ENCODE data around the gene FSCN2.

The FSCN2 gene

DNA sequence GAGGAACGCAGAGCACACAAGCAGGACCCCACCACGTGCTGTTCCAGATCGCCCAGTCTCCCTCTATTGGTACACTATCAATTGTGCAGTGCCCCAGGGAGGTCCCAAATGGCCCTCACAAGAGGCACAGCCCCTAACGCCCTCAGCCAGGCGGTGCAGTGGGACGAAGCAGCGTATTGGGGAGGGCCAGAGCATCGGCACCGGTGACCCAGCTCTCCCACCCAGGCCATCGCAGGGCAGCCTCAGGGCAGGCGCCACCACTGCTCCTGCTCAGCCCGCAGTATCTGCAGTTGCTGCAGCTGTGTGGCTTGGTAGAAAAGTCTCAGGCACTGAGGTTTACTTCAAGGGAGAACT is 29.9 kb downstream of the FSCN2 start:
- DNase-seq (ENCODE audit: low read depth) = no peak

DNA sequence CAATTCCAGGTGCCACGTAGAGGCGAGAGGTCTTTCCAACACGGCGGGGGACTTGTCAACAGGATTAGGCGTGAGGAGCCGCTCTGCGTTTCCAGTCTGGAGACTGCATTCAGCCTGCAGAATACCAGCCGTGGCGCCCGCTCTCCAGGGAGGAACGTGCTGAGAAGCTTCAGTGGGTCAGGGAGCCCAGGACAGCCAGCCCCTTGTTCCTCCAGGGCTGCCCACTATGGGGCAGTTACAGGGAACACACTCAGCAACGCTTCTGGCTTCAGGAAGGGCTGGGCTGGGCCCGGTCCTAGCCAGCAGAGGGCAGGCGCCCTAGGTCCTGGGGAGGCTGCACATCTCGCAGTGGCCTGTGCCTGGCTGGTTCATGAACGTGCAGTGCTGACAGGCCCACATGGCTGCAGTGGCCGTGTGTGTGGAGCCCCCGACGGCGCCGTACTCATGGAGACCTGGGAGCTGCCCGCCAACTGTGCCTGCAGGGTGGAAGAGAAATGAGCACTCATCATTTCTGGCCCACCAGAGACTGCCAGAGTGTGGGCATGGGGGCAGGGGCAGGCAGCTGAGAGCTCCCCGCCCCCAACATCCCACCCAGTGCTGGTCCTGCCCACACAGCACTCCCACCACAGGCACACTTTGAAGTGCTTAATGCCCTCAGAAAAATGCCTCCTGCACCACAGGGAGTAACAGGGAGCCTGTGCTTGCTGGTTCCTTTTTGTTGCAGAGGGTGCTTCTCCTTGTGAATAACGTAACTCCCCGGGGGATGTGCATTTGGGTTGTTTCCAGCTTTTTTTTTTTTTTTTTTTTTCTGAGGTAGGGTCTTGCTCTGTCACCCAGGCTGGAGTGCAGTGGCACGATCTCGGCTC is 31.0 kb downstream of the FSCN2 start:
- DNase-seq (ENCODE audit: low read depth) = no peak

DNA sequence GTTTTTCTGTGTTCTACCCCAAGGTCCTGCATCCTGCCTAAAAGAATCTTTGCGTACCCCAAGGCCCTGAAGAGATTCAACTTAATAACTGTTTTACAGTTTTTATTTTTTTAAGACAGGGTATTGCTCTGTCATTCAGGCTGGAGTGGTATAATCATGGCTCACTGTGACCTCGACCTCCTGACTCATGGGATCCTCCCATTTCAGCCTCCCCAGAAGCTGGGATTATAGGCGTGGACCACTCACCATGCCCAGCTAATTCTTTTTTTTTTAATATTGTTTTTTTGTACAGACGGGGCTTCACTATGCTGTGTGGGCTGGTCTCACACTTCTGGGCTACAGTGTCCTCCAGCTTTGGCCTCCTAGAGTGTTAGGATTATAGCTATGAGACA is 33.3 kb downstream of the FSCN2 start:
- no peak for DNase-seq (ENCODE audit: low read depth)

DNA sequence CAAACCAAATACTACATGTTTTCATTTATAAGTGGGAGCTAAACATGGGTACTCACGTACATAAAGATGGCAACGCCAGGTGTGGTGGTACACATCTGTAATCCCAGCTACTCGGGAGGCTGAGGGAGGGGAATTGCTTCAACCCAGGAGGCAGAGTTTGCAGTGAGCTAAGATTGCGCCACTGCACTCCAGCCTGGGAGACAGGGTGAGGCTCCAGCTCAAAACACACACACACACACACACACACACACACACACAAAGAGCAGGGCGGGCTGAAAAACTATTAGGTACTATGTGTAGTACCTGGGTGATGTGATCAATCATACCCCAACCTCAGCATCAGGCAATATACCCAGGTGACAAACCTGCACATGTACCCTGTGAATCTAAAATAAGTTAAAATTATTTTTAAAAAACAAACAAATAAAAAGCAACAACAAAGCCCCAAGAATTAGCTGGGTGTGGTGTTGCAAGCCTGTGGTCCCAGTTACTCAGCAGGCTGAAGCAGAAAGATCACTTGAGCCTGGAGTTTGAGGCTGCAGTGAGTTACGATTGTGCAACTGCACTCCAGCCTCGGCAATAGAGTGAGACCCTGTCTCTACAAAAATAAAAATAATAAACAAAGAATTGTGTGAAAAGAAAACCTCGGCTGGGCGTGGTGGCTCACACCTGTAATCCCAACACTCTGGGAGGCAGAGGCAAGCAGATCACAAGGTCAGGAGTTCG is 35.8 kb downstream of the FSCN2 start:
- DNase-seq (ENCODE audit: low read depth) = no peak

DNA sequence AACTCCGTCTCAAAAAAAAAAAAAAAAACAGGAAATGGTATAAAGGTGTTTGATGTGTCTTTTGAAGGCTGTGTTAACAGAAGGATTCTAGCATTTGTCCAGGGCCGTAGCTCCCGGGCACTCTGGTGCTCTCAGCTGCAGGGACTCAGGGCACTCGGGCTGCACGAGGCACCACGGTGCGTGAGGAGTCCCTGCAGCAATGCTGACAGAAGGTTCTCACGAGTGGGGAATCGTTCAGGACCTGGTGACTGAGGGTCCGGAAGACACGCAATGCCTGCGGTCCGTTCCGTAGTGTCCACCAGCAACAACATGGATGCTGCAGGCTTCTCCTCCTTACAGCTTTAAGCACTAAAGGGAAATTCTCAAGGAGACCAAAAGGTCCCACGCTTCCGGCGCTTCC is 36.6 kb downstream of the FSCN2 start:
- no peak for DNase-seq (ENCODE audit: low read depth)

DNA sequence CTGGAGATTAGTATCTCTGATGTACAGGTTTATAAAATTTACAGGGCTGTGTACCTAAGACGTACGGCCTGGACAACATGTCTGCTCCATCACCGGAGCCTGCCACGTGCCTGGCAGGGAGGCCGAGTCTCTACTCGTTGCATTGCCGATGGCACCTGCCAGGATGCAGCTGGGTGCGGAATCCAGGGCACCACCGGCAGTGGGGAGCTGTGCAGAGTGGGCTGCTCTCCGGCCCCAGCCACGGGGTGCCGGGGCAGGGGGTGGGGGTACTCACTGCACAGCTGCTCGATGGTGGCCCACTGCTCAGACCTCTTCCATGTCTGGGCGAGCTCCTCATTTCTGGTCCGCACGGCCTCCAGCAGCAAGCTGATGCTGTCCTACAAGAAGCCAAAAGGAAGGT is 37.1 kb downstream of the FSCN2 start:
- no peak for DNase-seq (ENCODE audit: low read depth)

DNA sequence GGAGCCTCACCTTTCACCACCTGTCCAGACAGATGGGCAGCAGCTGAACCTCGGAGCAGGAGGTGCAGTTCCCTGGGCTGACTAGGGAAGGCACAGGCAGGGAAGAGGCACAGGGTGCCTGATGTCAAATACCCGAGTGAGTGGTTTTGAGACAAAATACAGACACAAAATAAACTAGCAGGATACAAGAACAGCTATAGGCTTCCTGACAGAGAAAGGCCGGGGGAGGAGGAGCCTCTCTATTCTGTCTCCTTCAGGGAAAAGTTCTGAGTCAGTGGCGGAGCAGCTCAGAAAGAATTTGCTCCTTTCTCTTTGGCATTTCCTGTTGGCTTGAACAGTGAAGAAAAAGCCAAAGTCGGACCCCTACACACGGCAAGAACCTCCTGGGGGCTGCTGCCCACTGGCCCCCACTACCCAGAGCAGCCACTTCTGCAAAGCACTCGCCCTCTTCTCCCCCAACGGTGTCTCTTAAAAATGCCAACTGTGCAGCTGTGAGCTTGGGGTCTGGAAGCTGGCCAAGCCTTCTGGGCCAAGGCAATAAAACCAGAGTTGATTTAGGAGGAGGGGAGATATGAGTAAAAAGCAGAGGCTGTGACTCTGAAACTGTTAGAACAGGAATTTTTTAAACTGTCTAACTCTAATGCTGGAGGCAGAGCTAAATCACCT is 38.4 kb downstream of the FSCN2 start:
- DNase-seq (ENCODE audit: low read depth) = peak; percentile 88

DNA sequence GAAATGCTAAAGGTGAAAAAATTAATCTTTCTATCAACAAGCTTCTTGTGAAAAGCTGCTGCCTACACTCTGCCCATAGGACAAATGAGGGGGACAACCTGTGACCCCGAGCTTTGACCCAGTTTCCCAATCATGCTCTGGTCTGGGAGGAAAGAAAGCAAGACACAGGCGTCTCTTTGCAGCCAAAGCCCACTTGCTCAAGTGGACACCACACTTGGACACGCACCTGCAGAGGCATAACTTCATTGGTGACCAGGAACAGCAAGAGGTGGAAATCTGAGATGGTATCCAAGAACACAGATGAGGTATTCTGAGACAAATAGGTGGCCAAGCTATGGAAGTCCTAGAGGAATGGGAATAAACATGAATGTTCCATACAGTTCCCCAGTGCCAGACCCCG is 39.0 kb downstream of the FSCN2 start:
- no peak for DNase-seq (ENCODE audit: low read depth)

DNA sequence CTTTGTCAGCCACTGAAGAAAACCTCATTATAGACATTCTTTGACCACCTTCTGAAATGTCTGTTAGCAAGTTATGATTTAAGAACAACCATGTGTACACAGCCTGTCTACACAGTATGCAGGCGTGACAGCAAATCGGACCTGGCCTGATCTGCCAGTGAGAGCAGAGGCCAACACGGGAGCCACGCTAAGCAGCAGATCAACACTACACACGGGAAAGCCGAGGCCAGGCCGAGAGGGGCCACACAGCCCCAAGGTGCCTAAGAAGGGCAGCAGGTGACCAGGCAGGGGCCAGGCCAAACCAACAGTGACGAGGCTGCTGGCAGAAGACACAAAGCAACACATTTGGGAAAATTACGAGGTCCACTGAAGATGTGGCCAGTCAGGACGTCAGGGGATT is 40.2 kb downstream of the FSCN2 start:
- DNase-seq (ENCODE audit: low read depth) = no peak

DNA sequence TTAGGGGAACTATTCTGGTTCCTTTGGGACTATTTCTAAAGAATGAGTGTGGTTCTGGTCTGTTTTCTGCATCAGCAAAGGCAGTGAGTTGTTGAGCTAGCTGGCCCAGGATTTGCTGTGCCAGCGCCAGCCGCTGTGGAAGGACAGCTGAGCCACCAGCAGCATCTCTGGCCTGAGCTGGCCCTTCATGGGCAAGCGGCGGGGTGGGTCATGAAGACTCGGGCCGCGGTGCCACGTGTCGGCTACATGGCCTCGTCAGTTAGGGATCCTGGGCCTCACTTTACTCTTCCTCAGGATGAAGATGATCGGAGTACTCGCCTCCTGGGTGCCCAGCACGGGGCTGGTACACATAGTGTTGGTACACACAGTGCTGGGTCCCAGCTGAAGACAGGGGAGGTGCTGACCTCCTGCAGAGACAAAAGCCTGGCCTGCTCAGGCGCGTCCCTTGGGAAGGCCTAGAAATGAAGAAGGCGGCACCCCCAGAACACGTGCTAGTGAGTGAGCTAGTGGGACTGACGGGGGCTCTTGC is 41.9 kb downstream of the FSCN2 start:
- no peak for DNase-seq (ENCODE audit: low read depth)

DNA sequence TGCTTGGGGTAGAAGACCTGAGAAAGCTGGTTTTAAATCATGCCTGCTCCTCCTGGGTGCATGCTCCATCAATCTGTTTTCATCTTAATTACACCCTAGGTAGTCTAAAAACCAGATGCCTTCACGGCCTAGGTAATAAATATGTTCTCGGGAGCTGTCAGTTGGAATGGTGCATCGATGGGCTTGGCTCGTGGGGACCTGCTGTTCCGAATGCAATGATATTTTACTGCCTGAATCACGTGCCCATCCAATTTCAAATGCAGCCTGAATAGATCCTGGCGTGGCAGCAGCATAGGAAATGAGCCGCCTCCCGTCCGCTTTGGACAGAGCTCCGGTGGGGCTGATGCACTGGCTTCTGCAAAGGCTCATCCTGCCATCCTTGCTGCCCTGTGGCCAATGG is 42.8 kb downstream of the FSCN2 start:
- DNase-seq (ENCODE audit: low read depth) = no peak

DNA sequence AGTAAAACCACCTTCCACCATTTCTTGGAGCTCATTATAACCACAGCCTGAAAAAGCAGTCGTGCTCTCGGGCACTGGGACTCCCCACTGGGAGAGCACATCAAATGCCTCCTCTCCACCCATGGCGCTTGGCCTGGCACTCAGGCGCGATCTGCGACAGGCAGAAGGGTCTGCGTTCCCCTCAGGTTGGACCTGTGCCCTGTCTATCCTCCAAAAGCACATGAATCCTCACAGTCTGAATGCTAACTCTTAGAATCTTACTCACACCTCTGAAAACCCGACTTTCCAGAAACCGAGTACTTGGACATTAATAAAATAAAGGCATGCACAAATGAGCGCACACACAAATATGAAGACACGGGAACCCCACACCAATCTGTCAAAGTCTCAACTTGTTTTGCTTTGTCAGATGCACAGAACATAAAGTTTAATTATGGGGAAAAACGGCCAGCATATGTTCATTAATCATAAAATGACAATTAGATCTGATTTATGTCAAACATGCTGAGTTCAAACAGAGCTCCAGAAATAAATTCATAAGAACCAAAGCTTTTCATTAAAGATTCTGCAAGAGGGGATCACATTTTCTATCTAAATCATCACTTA is 44.5 kb downstream of the FSCN2 start:
- DNase-seq (ENCODE audit: low read depth) = no peak

DNA sequence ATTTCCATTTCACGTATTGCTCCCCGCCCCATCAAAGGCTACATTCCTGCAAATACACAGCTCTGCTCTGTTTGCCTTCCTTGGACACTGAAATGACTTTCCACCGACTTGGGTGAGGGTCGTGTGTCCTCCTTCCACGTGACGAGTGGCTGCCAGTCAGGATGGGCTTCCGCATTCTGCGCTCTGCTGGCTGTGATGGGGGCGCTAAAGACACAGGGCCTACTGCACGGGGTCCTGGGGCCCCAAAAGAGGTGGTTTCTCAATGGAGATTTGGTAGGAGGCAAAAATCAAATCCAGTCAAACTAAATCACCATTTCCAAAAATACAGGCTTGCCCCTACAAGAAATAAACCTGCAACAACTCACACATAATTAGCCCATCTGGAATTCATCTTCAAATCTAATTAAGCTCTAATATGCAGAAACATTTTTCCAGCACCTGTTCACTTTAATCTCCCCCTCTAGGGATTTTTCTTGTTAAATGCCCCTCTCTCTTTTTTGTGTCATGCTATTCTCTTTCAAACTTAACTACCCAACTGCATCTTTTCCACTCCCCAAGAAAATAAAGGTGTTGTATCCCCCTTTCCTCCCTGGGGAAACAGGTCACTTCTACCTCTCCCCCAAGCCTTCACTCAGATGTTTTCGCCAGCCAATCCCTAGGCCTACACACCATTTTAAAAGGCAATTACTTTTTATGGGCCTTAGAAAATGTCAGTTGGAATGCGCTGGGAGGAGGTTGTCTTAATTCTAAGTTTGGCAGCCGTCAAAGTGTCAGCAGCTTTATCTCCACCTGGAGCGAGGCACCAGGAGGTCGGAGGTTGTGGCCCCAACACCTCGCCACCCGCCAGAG is 45.8 kb downstream of the FSCN2 start:
- DNase-seq (ENCODE audit: low read depth) = no peak

DNA sequence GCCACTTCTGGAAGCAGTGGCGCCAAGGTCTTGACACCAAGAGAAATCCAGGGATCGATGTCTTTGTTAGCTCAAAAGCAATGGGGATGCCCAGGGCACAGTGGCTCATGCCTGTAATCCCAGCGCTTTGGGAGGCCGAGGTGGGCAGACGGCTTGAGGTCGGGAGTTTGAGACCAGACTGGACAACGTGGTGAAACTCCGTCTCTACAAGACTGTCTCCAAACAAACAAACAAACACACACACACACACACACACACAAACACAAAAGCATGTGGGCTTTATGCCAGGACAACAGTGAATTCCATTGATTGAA is 46.4 kb downstream of the FSCN2 start:
- no peak for DNase-seq (ENCODE audit: low read depth)

DNA sequence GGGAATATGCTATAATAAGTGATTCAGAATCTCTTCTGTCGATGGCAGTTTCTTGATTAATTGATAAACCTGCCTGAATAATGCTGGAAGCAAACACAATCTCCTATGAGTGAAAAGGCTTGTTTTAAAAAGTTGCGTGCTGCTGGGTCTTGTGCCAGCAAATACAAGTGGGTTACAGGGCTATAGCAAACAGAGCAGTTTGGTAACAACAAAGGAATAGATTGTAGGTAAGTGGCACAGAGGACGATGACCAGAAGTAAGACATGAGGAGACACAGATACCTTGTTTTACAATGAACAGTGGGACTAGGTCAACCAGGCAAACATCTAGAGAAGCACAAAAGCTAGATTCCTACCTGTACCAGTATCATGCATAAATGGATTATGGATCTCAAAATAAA is 47.7 kb downstream of the FSCN2 start:
- no peak for DNase-seq (ENCODE audit: low read depth)

DNA sequence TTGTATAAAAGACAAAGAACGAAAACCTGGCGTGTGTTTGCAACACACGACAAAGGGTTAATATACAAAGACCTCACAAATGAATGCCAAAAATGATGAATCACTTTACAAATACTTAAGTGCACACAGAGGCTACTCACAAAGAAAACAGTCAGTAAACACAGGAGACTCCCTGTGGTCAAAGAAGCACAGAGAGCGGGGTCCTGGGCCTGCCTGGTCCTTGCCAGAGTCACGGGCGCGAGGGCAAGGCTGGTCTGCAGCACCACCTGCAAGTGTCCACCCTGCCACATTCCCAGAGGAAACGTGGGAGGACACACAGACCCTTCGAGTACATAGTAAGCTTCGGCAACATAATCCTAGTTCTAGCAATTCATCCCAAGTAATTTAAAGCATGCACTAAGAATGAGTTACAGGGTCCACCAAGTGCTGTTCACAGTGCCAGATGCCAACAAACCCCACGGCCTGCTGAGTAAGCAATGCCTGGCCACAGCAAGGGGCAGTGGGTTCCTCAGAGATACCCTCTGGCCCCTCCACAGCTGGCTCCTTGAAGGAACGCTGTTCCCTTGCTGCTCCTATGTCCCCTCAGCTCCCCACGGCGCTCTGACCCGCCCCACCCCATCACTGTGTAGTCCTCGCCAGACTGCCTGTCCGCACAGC is 48.6 kb downstream of the FSCN2 start:
- DNase-seq (ENCODE audit: low read depth) = no peak

DNA sequence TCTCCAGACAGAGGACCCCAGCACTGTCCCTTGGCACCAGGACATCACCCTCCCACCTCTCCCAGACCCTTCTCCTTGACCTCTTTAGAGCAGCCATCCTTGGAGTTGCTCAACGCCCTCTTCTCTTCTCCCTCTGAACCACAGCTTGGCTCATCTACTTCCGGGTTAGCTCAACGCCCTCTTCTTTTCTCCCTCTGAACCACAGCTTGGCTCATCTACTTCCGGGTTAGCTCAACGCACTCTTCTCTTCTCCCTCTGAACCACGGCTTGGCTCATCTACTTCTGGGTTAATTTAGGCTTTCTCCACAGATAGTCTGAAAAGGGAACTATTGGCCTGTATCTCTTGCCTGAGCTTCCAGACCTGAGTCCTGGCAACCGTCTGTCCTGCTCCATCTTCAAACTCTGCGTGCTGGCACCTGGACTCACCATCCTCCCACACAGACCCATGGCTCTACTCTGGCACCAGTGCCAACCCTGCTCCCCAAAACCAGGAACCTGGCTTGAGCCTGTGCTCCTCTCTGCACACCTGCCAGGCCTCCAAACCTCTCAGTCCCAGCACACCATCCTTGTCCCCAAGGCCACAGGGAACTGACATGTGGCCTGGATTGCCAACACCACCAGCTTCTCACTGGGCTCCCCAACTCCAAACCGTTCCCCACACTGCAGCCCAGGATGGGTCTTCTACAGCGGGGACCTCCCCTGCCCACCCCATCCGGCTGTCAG is 49.3 kb downstream of the FSCN2 start:
- no peak for DNase-seq (ENCODE audit: low read depth)

DNA sequence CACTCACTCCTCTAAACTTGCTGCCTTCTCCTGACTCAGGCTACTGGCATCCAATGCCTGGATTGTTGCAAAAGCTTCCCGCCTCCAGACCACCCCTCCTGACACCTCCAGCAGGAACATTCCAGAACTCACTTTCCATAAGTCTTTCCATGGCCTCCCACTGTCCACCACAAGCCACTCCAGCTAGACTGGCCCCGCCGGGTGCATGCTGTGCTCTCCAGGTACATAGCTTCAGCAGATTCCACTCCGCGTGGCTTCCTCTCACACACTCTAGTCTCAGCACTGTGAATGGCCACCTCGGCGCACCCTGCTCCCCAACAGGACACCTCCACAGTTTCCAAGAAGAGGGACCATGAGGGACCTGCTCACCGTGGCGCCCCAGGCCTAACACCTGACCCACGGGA is 49.9 kb downstream of the FSCN2 start:
- no peak for DNase-seq (ENCODE audit: low read depth)

DNA sequence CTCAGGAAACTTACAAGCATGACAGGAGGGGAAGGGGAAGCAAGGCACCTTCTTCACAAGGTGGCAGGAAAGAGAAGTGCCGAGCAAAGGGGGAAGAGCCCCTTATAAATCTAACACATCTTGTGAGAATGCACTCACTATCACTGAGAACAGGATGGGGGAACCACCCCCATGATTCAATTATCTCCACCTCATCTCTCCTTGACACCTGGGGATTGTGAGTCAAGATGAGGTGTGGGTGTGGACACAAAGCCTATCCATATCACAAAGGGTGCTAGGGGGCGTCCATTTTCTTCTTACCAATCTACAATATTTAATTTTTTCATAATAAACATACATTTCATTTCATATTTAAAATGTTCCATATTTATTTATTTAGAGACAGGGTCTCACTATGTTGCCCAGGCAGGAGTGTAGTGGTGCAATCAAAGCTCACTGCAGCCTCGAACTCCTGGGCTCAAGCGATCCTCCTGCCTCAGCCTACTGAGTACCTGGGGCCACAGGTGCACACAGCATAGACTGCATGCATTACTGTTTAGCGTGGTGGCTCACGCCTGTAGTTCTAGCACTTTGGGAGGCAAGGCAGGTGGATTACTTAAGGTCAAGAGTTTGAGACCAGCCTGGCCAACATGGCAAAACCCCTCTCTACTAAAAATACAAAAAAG is 50.5 kb downstream of the FSCN2 start:
- no peak for DNase-seq (ENCODE audit: low read depth)

DNA sequence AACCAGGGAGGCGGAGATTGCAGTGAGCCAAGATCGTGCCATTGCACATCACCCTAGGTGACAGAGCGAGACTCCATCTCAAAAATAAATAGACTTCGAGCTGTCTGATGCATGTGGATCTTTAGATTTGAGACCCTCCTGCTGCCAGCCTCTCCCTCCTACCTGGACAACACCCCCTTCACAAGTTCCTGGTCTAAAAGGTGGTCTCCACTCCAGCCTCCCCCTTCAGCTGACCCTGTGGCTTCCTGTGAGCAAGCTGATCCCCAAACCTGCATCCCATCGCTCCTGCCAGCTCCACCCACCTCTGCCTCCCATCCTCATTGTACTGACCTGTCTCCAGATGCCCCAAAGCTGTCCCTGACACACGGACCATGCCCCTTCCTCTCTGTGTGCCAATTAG is 51.1 kb downstream of the FSCN2 start:
- no peak for DNase-seq (ENCODE audit: low read depth)

All from HS-27A (cell line).